Endothelial cell of umbilical vein (primary cell): ENCODE data around the gene FRYL.

Source experiments
- CTCF ChIP-seq, 2 donors: IDR thresholded peaks; 1 replicate in 1 of 2; 2 replicates in 1 of 2; pipeline ENCODE4 v1.5.1; 2011; ENCODE audit warnings: low read length in 2 of 2, mild to moderate bottlenecking in 2 of 2, moderate library complexity in 2 of 2, control low read depth in 1 of 2, inconsistent platforms in 1 of 2, low read depth in 1 of 2; ENCODE audit not compliant: insufficient read depth in 1 of 2; ENCODE audit errors: extremely low read depth in 1 of 2
- EZH2 ChIP-seq: IDR thresholded peaks from 2 replicates; pipeline ENCODE4 v1.6.1; 2012; ENCODE audit warnings: borderline replicate concordance, low read depth, mild to moderate bottlenecking, moderate library complexity, low read length, inconsistent platforms; ENCODE audit not compliant: severe bottlenecking
- MAX ChIP-seq: IDR thresholded peaks from 2 replicates; pipeline ENCODE4 v1.6.1; 2011; ENCODE audit not compliant: insufficient read depth, insufficient read length
- MYC ChIP-seq: IDR thresholded peaks from one replicate; pipeline ENCODE4 v1.6.1; 2011; ENCODE audit warnings: mild to moderate bottlenecking, low read depth, low read length
- POLR2A ChIP-seq: IDR thresholded peaks from 2 replicates; pipeline ENCODE4 v1.6.1; 2012; ENCODE audit warnings: low read depth, mild to moderate bottlenecking, control low read depth, low read length
- POLR2AphosphoS5 ChIP-seq: IDR thresholded peaks from 2 replicates; pipeline ENCODE4 v1.6.1; 2012; ENCODE audit warnings: low read depth, mild to moderate bottlenecking, control low read depth, low read length, moderate library complexity; ENCODE audit not compliant: insufficient read depth

- TF ChIP-seq CTCF (IDR thresholded peaks at IDR 0.05; ENCODE audit: extremely low read depth in 1 of 2, insufficient read depth in 1 of 2, low read depth in 1 of 2, low read length in 2 of 2) (no peak), MAX (no peak), EZH2 (peak; percentile 97), POLR2AphosphoS5 (no peak), POLR2A (no peak), MYC (no peak)
These were observed 289.9 kb downstream of the FRYL start, which contains the start of gene ZAR1 for GRCh38 chr4:48490012-48490679.
